ENCODE results near the gene AP3S2.

GRCh38 chr15:89875741-89876140, 18.1 kb downstream of the AP3S2 start:
- no peak for TF ChIP-seq ZBTB43 (CRISPR knock-in tag; conservative IDR thresholded peaks at IDR 0.05)
- TF ChIP-seq CTCF (CRISPR knock-in tag; IDR thresholded peaks at IDR 0.05): no peak
- no peak for TF ChIP-seq SMARCC2 (IDR thresholded peaks at IDR 0.05)
- TF ChIP-seq ZNF232 (CRISPR knock-in tag; IDR thresholded peaks at IDR 0.05; ENCODE audit: borderline replicate concordance): no peak
- no peak for TF ChIP-seq CAMTA2 (CRISPR knock-in tag; IDR thresholded peaks at IDR 0.05; ENCODE audit: borderline replicate concordance)
- TF ChIP-seq HMGXB4 (CRISPR knock-in tag; IDR thresholded peaks at IDR 0.05; ENCODE audit: borderline replicate concordance in 1 of 2, low read depth in 1 of 2): no peak
- TF ChIP-seq STAG1 (CRISPR knock-in tag; IDR thresholded peaks at IDR 0.05): no peak
- TF ChIP-seq CEBPG (CRISPR knock-in tag; IDR thresholded peaks at IDR 0.05): no peak
- no peak for TF ChIP-seq PAF1 (CRISPR knock-in tag; IDR thresholded peaks at IDR 0.05)
- no peak for TF ChIP-seq SOX13 (IDR thresholded peaks at IDR 0.05)
- TF ChIP-seq SOX13 (CRISPR knock-in tag; conservative IDR thresholded peaks at IDR 0.05 in 1 of 2, IDR thresholded peaks at IDR 0.05 in 1 of 2): no peak

Data from HepG2 (cell line).